Activated CD8-positive, alpha-beta T cell treated with anti-CD3 and anti-CD28 coated beads, Interleukin-2, amount 10 ng/mL, durations not matched to agents 7 days and 5 days (primary cell): ENCODE results near the gene ATP8B4. TPM values are rescaled to one million over a fixed set of nuclear protein-coding genes. Genes with fewer than 3 reads are reported as not detected.

Source experiments
- ATAC-seq: fragments of 150-1000 bp; cut with Tn5 transposase; one replicate; pipeline ENCODE4 v1.10.0; 2021; ENCODE audit warnings: moderate library complexity
- CTCF ChIA-PET: fragments of 350-600 bp; sonication (Branson Sonifier 250); formaldehyde crosslinking; loops from one replicate; lab custom pipeline; 2021; ENCODE audit warnings: antibody characterized with exemption; lab: Charles Lee
- POLR2A ChIA-PET: fragments of 350-600 bp; sonication (Branson Sonifier 250); formaldehyde crosslinking; loops from one replicate; lab custom pipeline; 2021; ENCODE audit warnings: antibody characterized with exemption; lab: Charles Lee
- DNase-seq: peaks from one replicate; pipeline ENCODE4 v3.0.0-alpha.2; 2020
- H3K27ac Mint-ChIP-seq: one replicate; pipeline ENCODE4 v1.8.0; 2021; ENCODE audit warnings: mild to moderate bottlenecking, mixed read lengths
- H3K27me3 Mint-ChIP-seq: one replicate; pipeline ENCODE4 v1.8.0; 2021; ENCODE audit warnings: low read depth, mixed read lengths
- H3K36me3 Mint-ChIP-seq: one replicate; pipeline ENCODE4 v1.8.0; 2021; ENCODE audit warnings: low read depth, mixed read lengths
- H3K4me1 Mint-ChIP-seq: one replicate; pipeline ENCODE4 v1.8.0; 2021; ENCODE audit warnings: low read depth, mixed read lengths
- H3K4me3 Mint-ChIP-seq: one replicate; pipeline ENCODE4 v1.8.0; 2021; ENCODE audit warnings: mild to moderate bottlenecking, mixed read lengths
- H3K9me3 Mint-ChIP-seq: one replicate; pipeline ENCODE4 v1.8.0; 2022; ENCODE audit warnings: mixed read lengths; ENCODE audit not compliant: insufficient read depth
- total RNA-seq, 2 experiments: library from RNA; stranded (reverse); gene quantifications; one replicate each; pipeline ENCODE4 v1.2.3, GENCODE V29; 2021

ATP8B4 gene
- total RNA-seq, 2 experiments from 2014 or later, result 35.9 to 39.2 TPM

- no peak for ATAC-seq
- ChIA-PET POLR2A (interaction anchor here (0.7 kb wide), 1 partner anchor 362 kb away, joined by 4 read pairs; no protein-coding TSS in a partner anchor), CTCF (no interaction called here)
- no peak overlapping the region for H3K4me3 Mint-ChIP-seq
- no peak for DNase-seq
- peaks cover 15% of the 10 kb centered on the region for H3K9me3 Mint-ChIP-seq
- no peaks in the 10 kb centered on the region for H3K4me1 Mint-ChIP-seq
- peaks cover 38% of the 10 kb centered on the region for H3K36me3 Mint-ChIP-seq
- H3K27me3 Mint-ChIP-seq, result no peaks in the 10 kb centered on the region
- H3K27ac Mint-ChIP-seq, result no peak overlapping the region
These were observed 276.9 kb downstream of the ATP8B4 start for GRCh38 chr15:49842031-49842730.

DNA sequence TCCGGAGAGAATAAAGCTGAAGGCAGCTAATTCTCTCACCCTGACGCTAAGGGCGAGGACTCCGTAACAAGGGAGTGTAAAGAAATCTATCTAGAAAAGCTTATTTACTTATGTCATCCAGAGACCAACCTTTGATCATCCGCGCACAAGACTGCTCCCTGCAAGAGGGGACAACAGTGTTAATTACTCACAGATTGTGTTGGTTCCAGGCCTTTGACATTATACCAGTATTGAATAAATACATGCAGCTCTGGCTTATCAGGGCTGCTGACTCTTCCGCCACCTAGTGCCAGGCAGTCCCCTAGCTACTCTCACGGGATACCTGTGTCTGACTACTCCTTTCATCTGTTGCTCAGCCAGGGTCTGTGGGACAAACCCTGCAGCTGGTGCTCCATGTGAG is 286.5 kb downstream of the ATP8B4 start:
- H3K9me3 Mint-ChIP-seq, result no peaks in the 10 kb centered on the region
- ATAC-seq (no peak), DNase-seq (no peak)
- no peak overlapping the region for H3K27ac Mint-ChIP-seq
- no peaks in the 10 kb centered on the region for H3K36me3 Mint-ChIP-seq
- no peak overlapping the region for H3K4me3 Mint-ChIP-seq
- H3K4me1 Mint-ChIP-seq, result no peaks in the 10 kb centered on the region
- ChIA-PET POLR2A (no interaction called here), CTCF (interaction anchor here (1.0 kb wide), 1 partner anchor 483 kb away, joined by 4 read pairs; no protein-coding TSS in a partner anchor)
- H3K27me3 Mint-ChIP-seq, result peaks cover 2% of the 10 kb centered on the region

DNA sequence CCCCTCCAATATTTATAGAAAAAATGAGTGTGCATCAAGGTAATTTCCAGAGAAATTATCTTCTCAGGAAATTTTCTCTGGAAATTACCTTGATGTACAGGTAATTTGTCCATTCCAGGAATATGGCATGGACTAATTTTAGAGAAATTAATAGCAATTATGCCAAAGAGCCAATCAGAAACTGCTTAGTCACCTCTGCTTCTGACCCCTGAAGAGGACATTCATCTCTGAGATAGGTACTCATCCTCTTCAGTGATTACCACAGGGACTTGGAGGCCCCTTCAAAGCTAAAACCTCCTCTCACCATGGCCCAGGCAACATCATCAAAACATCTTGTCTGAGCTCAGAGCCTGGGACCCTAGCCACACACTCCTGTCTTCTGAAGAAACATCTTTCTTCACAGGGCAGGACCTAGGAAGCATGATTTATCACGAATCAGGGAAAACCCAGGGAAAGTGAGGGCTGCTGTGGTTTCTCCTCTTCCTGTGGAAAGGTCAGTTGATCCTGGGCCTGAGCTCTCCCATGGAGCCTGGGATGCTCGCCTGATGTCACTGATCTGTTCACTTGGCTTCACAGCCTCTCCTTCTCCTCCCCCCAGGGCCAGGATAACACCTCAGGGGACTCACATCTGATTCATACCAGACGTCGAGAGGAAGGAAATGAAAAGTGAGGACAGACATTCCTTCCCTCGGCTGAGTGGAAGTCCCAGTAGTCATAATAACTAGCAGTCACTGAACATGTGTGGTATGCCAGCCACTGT is 287.6 kb downstream of the ATP8B4 start:
- CTCF ChIA-PET, result interaction anchor here (1.0 kb wide), 1 partner anchor 484 kb away, joined by 4 read pairs; no protein-coding TSS in a partner anchor
- Mint-ChIP-seq H3K27me3 (peaks cover 1% of the 10 kb centered on the region), H3K4me1 (no peaks in the 10 kb centered on the region), H3K9me3 (no peaks in the 10 kb centered on the region), H3K4me3 (no peak overlapping the region), H3K27ac (no peak overlapping the region), H3K36me3 (no peaks in the 10 kb centered on the region)
- no peak for DNase-seq
- no peak for ATAC-seq
- POLR2A ChIA-PET, result no interaction called here

GRCh38 chr15:49830391-49830790 is 288.6 kb downstream of the ATP8B4 start:
- ChIA-PET CTCF (no interaction called here), POLR2A (no interaction called here)
- H3K4me3 Mint-ChIP-seq, result no peak overlapping the region
- H3K27me3 Mint-ChIP-seq, result no peaks in the 10 kb centered on the region
- no peaks in the 10 kb centered on the region for H3K36me3 Mint-ChIP-seq
- DNase-seq, result no peak
- H3K4me1 Mint-ChIP-seq, result no peaks in the 10 kb centered on the region
- no peak for ATAC-seq
- H3K9me3 Mint-ChIP-seq, result no peaks in the 10 kb centered on the region
- H3K27ac Mint-ChIP-seq, result no peak overlapping the region

- no peaks in the 10 kb centered on the region for H3K4me1 Mint-ChIP-seq
- no peak overlapping the region for H3K4me3 Mint-ChIP-seq
- H3K27ac Mint-ChIP-seq, result no peak overlapping the region
- DNase-seq, result no peak
- H3K9me3 Mint-ChIP-seq, result no peaks in the 10 kb centered on the region
- ChIA-PET CTCF (no interaction called here), POLR2A (no interaction called here)
- ATAC-seq, result no peak
- no peaks in the 10 kb centered on the region for H3K27me3 Mint-ChIP-seq
- no peaks in the 10 kb centered on the region for H3K36me3 Mint-ChIP-seq
These were observed 291.7 kb downstream of the ATP8B4 start for GRCh38 chr15:49827311-49827710.

- Mint-ChIP-seq H3K4me3 (no peak overlapping the region), H3K36me3 (no peaks in the 10 kb centered on the region), H3K4me1 (no peaks in the 10 kb centered on the region), H3K27ac (no peak overlapping the region), H3K27me3 (no peaks in the 10 kb centered on the region), H3K9me3 (no peaks in the 10 kb centered on the region)
- ATAC-seq (no peak), DNase-seq (no peak)
- CTCF ChIA-PET, result no interaction called here
- POLR2A ChIA-PET, result no interaction called here
These were observed 292.3 kb downstream of the ATP8B4 start for GRCh38 chr15:49826640-49827234.

DNA sequence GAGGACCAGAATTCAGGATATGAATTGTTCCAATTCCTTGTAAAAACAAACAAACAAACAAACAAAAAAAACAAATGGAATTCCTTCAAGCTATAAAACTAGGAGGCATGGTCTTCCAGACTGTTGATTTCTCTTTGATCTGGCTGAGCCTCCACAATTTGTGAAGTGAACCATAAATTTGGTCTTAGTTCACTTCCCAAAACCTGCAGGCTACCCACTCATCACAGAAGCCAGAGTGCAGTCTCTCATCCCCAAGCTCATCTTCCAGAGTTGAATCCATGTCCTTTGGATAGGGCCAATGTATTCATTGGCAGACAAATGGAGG is 294.3 kb downstream of the ATP8B4 start:
- no peaks in the 10 kb centered on the region for H3K27me3 Mint-ChIP-seq
- H3K9me3 Mint-ChIP-seq, result no peaks in the 10 kb centered on the region
- POLR2A ChIA-PET, result no interaction called here
- CTCF ChIA-PET, result interaction anchor here (0.6 kb wide), 1 partner anchor 417 kb away, joined by 3 read pairs; no protein-coding TSS in a partner anchor
- DNase-seq (no peak), ATAC-seq (no peak)
- H3K36me3 Mint-ChIP-seq, result no peaks in the 10 kb centered on the region
- H3K27ac Mint-ChIP-seq, result no peak overlapping the region
- H3K4me1 Mint-ChIP-seq, result no peaks in the 10 kb centered on the region
- H3K4me3 Mint-ChIP-seq, result no peak overlapping the region

DNA sequence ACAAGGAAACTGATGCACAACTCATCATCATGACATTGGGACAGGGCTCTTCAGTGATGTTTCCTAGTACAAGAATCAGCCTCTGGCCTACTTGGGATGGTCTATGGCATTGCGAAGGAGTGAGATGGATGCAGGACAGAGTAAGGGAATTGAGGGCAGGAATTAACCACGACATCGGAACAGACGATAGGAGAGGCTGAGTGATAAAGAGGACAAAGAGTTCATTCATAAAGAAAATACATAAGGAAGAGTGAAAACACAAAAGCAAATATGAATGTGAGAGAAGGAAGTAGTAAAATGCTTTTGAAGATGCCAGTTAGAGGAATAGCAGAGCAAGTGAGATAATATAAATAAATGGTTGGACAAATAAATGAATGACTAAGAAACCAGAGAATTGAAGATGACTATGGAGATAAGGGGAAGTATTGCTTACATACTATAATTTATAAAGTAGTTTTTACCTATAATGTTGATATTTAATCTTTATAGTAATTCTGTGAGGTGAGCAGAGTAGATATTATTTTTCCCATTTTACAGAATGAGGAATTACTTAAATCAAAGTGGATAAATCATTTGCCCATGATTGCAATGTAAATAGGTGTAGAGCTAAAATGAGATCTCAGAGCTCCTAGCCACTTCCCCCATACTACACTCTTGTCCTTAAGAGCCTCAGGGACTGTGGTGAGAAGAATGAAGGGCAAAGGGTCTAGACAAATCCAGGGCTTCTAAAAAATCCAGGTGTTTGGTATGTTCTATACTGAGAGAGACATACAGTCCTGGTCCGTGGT is 294.9 kb downstream of the ATP8B4 start:
- Mint-ChIP-seq H3K4me3 (no peak overlapping the region), H3K9me3 (no peaks in the 10 kb centered on the region), H3K36me3 (no peaks in the 10 kb centered on the region), H3K27ac (no peak overlapping the region), H3K27me3 (peaks cover 2% of the 10 kb centered on the region), H3K4me1 (no peaks in the 10 kb centered on the region)
- POLR2A ChIA-PET, result no interaction called here
- CTCF ChIA-PET, result no interaction called here
- ATAC-seq (no peak), DNase-seq (no peak)

GRCh38 chr15:49817100-49817499 is 301.9 kb downstream of the ATP8B4 start:
- no peaks in the 10 kb centered on the region for H3K9me3 Mint-ChIP-seq
- ChIA-PET CTCF (interaction anchor here (0.6 kb wide), 1 partner anchor 714 kb away, joined by 3 read pairs; no protein-coding TSS in a partner anchor), POLR2A (no interaction called here)
- no peak overlapping the region for H3K27ac Mint-ChIP-seq
- H3K4me1 Mint-ChIP-seq, result peaks cover 19% of the 10 kb centered on the region
- H3K27me3 Mint-ChIP-seq, result peaks cover 4% of the 10 kb centered on the region
- H3K36me3 Mint-ChIP-seq, result no peaks in the 10 kb centered on the region
- no peak overlapping the region for H3K4me3 Mint-ChIP-seq
- ATAC-seq, result no peak
- no peak for DNase-seq

- ATAC-seq (peak; percentile 39), DNase-seq (no peak)
- Mint-ChIP-seq H3K27me3 (peaks cover 4% of the 10 kb centered on the region), H3K9me3 (no peaks in the 10 kb centered on the region), H3K36me3 (no peaks in the 10 kb centered on the region), H3K4me3 (no peak overlapping the region), H3K27ac (no peak overlapping the region), H3K4me1 (peaks cover 19% of the 10 kb centered on the region)
- POLR2A ChIA-PET, result no interaction called here
- CTCF ChIA-PET, result no interaction called here
These were observed 303.1 kb downstream of the ATP8B4 start for GRCh38 chr15:49815950-49816349.

GRCh38 chr15:49815526-49815925 is 303.5 kb downstream of the ATP8B4 start:
- H3K4me1 Mint-ChIP-seq, result peaks cover 19% of the 10 kb centered on the region
- ChIA-PET POLR2A (no interaction called here), CTCF (no interaction called here)
- no peaks in the 10 kb centered on the region for H3K36me3 Mint-ChIP-seq
- DNase-seq (no peak), ATAC-seq (no peak)
- no peak overlapping the region for H3K27ac Mint-ChIP-seq
- H3K9me3 Mint-ChIP-seq, result no peaks in the 10 kb centered on the region
- H3K4me3 Mint-ChIP-seq, result no peak overlapping the region
- peaks cover 4% of the 10 kb centered on the region for H3K27me3 Mint-ChIP-seq
